ENCODE measurements around the gene HEATR5A.

DNA sequence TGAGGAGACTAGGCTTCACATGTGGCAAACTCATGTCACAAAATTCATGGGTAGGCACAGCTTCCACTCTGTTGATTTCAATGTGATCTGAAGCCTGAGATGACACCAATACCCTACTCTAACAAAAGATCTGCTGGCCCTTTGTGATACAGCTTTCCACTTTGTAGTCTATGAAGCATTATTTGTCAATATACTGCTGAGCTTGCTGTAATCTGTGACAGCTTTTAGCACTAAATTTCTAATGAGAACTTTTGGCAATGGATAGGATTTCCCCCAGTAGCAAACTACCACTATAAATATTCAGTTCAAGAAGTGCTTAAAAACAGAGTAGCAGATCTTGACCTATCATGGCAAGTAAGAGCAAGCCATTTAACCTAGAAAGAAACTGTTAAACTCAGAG, 5.6 kb upstream of the HEATR5A start:
- TF ChIP-seq EZH2 (IDR thresholded peaks at IDR 0.05; ENCODE audit: borderline replicate concordance, insufficient read depth, low read depth, low read length, poor library complexity, severe bottlenecking) = no peak
- TF ChIP-seq, protein P1, sequence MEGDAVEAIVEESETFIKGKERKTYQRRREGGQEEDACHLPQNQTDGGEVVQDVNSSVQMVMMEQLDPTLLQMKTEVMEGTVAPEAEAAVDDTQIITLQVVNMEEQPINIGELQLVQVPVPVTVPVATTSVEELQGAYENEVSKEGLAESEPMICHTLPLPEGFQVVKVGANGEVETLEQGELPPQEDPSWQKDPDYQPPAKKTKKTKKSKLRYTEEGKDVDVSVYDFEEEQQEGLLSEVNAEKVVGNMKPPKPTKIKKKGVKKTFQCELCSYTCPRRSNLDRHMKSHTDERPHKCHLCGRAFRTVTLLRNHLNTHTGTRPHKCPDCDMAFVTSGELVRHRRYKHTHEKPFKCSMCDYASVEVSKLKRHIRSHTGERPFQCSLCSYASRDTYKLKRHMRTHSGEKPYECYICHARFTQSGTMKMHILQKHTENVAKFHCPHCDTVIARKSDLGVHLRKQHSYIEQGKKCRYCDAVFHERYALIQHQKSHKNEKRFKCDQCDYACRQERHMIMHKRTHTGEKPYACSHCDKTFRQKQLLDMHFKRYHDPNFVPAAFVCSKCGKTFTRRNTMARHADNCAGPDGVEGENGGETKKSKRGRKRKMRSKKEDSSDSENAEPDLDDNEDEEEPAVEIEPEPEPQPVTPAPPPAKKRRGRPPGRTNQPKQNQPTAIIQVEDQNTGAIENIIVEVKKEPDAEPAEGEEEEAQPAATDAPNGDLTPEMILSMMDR (IDR thresholded peaks at IDR 0.05) = no peak
